Naive thymus-derived CD8-positive, alpha-beta T cell (primary cell): ENCODE results near the gene ORAI3. TPM values are rescaled to one million over a fixed set of nuclear protein-coding genes. Genes with fewer than 3 reads are reported as not detected.

Source experiments
- ATAC-seq, 2 donors: fragments of 150-1000 bp; cut with Tn5 transposase in 1 of 2; sonication (Bioruptor Pico), chemical (Tn5 transposase) in 1 of 2; 1 replicate in 1 of 2; 2 replicates in 1 of 2; pipeline ENCODE4 v1.10.0; 2021; ENCODE audit warnings: mild to moderate bottlenecking in 2 of 2, moderate library complexity in 2 of 2
- POLR2A ChIA-PET: fragments of 350-600 bp; sonication (Branson Sonifier 250); formaldehyde crosslinking; loops from one replicate; lab custom pipeline; 2021; ENCODE audit warnings: antibody characterized with exemption; lab: Charles Lee
- DNase-seq, 10 donors: peaks; one replicate each; pipeline versions ENCODE4 v3.0.0 to v3.0.0-alpha.2; 2020 to 2022
- H3K27ac Mint-ChIP-seq, 10 donors: one replicate each; pipeline ENCODE4 v1.8.0; 2020 to 2022; ENCODE audit warnings: mild to moderate bottlenecking in 10 of 10, mixed read lengths in 10 of 10, moderate library complexity in 4 of 10, inconsistent platforms in 1 of 10
- H3K27me3 Mint-ChIP-seq, 5 donors: one replicate each; pipeline ENCODE4 v1.8.0; 2021 to 2022; ENCODE audit warnings: mixed read lengths in 5 of 5
- H3K36me3 Mint-ChIP-seq, 3 donors: one replicate each; pipeline ENCODE4 v1.8.0; 2020 to 2022; ENCODE audit warnings: mixed read lengths in 3 of 3, mild to moderate bottlenecking in 2 of 3, inconsistent platforms in 1 of 3
- H3K4me1 Mint-ChIP-seq, 4 donors: one replicate each; pipeline ENCODE4 v1.8.0; 2021 to 2022; ENCODE audit warnings: mixed read lengths in 4 of 4
- H3K4me3 Mint-ChIP-seq, 10 donors: one replicate each; pipeline ENCODE4 v1.8.0; 2020 to 2022; ENCODE audit warnings: mild to moderate bottlenecking in 10 of 10, mixed read lengths in 10 of 10, moderate library complexity in 6 of 10, inconsistent platforms in 1 of 10
- H3K9me3 Mint-ChIP-seq, 9 donors: one replicate each; pipeline ENCODE4 v1.8.0; 2020 to 2022; ENCODE audit warnings: mixed read lengths in 9 of 9, mild to moderate bottlenecking in 3 of 9, inconsistent platforms in 1 of 9, moderate library complexity in 1 of 9
- polyA plus RNA-seq, 3 donors: library from polyadenylated mRNA; unstranded; fragments of 300-500 nt; fragmentation: Illumina TruSeq; gene quantifications; one replicate each; pipeline ENCODE4 v1.2.3, GENCODE V29; 2021
- total RNA-seq, 8 experiments: library from RNA in 2 of 8; stranded (reverse) in 2 of 8; gene quantifications; one replicate each; pipeline ENCODE4 v1.2.3 and lab custom pipeline; 2021 to 2026

The ORAI3 gene
- total RNA-seq: 10 to 100 TPM; 18.6 to 20.8 TPM
- polyA plus RNA-seq: 10 to 100 TPM; 15.2 to 16.0 (median 15.5) TPM
- total RNA-seq (lab: John Stamatoyannopoulos, UW): 0.98 to 10.7 (median 2.5) reads per million in 6 experiments

DNA sequence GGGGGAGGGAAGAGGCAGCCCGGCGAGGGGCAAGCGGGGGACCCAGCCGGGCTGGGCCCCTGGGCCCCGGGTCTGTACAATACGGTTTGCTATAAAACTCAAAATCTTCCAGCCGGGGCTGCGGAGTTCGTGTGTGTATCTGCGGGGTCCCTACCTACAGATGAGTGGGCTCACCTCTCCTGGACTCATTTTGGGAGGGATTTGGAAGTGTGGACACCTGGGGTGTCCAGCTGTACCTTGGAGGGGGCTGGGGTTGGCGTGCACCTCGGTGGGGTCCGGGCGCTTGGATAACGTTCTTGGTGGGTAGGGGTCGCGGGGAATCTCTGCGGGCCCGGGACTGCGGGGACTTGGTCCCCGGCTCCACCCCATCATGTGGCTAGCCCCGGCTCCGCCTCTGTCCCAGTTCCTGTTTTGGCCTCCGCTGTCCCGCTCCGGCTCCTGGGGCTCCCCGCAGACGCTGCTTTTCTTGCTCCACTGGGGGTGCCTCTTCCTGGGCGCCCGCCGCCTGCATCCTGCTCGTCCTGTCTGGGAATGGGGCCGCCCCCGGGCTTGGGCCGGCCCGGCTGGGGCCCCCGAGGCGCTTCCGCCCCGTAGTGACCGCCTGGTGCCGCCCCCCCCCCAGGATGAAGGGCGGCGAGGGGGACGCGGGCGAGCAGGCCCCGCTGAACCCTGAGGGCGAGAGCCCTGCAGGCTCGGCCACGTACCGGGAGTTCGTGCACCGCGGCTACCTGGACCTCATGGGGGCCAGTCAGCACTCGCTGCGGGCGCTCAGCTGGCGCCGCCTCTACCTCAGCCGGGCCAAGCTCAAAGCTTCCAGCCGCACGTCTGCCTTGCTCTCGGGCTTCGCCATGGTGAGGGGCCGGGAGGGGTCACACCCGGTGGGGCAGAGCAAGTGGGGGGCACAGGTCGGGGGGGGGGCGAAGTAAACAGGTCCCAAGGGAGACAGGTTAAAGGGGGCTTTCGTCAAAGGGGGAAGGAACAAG, at the start of gene ORAI3:
ORAI3 (plus strand) TSS at position 402 of the 983 bp plus-strand sequence; CDS start at position 624, 222 bp downstream.
- Mint-ChIP-seq H3K36me3 (peaks cover 0 to 4% (median 0%) of the 10 kb centered on the region in 3 donors), H3K27ac (peak within 1 kb of the TSS; percentile 73 to 93 (median 86)), H3K4me3 (peak within 1 kb of the TSS; percentile 85 to 96 (median 90)), H3K27me3 (no peaks in the 10 kb centered on the region), H3K4me1 (peaks cover 16 to 29% (median 20%) of the 10 kb centered on the region in 4 donors), H3K9me3 (no peaks in the 10 kb centered on the region)
- POLR2A ChIA-PET: interaction anchor here (0.6 to 2.0 kb wide), 6 partner anchors 9 to 883 kb away, joined by 3 to 8 read pairs (median 4); partner anchors contain the start of genes ARMC5, SETD1A, ZNF646 and ZNF668
- ATAC-seq: peak; percentile 45 to 69
- peak in 4 of 10 donors; percentile 31 to 44 (median 34) for DNase-seq

GRCh38 chr16:30899794-30900193, 49.1 kb upstream of the ORAI3 start:
- no peak overlapping the region for H3K27ac Mint-ChIP-seq
- peaks cover 0 to 2% (median 0%) of the 10 kb centered on the region in 3 donors for H3K36me3 Mint-ChIP-seq
- peaks cover 0 to 4% (median 0%) of the 10 kb centered on the region in 9 donors for H3K9me3 Mint-ChIP-seq
- H3K4me3 Mint-ChIP-seq: no peak overlapping the region
- POLR2A ChIA-PET: interaction anchor here (2.6 to 5.9 kb wide), 2 partner anchors 15 to 24 kb away, joined by 11 to 125 read pairs; no protein-coding TSS in a partner anchor
- ATAC-seq: no peak
- no peak for DNase-seq
- peaks cover 26 to 59% (median 54%) of the 10 kb centered on the region in 4 donors for H3K4me1 Mint-ChIP-seq
- H3K27me3 Mint-ChIP-seq: no peaks in the 10 kb centered on the region

- peaks cover 24 to 53% (median 46%) of the 10 kb centered on the region in 4 donors for H3K4me1 Mint-ChIP-seq
- peak overlapping the region in 5 of 10 donors; percentile 11 to 89 (median 82) for H3K4me3 Mint-ChIP-seq
- peak overlapping the region in 5 of 10 donors; percentile 13 to 82 (median 73) for H3K27ac Mint-ChIP-seq
- POLR2A ChIA-PET: interaction anchor here (0.6 to 5.9 kb wide), 13 partner anchors 8 to 558 kb away, joined by 3 to 125 read pairs (median 5); partner anchors contain the start of genes BCL7C, ZNF646 and ZNF668
- no peaks in the 10 kb centered on the region for H3K27me3 Mint-ChIP-seq
- ATAC-seq: no peak
- H3K36me3 Mint-ChIP-seq: peaks cover 0 to 2% (median 0%) of the 10 kb centered on the region in 3 donors
- no peak for DNase-seq
- H3K9me3 Mint-ChIP-seq: peaks cover 0 to 4% (median 0%) of the 10 kb centered on the region in 9 donors
Measured at GRCh38 chr16:30900588-30900987, 48.3 kb upstream of the ORAI3 start.

DNA sequence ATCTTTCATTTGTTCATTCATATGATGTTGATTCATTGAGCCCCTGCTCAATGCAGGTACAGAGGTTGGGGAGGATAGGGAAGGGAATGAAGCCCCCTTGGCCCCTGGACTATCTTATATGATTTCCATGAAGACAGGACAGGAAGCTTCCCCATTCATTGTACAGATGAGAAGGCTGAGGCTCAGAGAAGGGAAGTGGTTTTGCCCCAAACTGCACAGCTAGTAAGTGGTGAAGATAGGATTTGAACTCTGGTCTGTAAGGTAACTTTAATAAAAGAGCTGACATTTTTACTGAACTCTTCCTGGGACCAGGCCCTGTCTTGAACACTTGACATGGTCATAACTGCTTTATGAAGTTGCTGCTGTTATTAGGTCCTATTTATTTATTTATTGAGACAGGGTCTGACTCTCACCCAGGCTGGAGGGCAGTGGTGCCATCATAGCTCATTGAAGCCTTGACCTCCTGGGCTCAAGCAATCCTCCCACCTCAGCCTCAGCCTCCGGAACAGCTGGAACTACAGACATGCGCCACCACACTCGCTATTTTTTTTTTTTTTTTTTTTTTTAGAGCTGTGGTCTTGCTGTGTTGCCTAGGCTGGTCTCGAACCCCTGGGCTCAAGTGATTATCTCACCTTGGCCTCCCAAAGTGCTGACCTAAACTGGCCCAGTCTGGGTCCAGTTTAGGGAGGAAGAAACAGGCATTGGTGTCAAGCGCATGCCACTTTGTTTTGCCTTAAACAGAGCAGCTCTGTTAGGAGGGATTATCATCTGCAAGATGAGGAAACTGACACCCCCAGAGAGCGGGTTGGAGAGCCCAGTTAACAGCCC, 47.5 kb upstream of the ORAI3 start:
- H3K27me3 Mint-ChIP-seq: no peaks in the 10 kb centered on the region
- H3K4me3 Mint-ChIP-seq: peak overlapping the region; percentile 68 to 89 (median 77)
- DNase-seq: no peak
- H3K27ac Mint-ChIP-seq: peak overlapping the region in 9 of 10 donors; percentile 74 to 91 (median 86)
- POLR2A ChIA-PET: interaction anchor here (0.5 to 5.9 kb wide), 25 partner anchors 8 to 720 kb away, joined by 3 to 125 read pairs (median 4); partner anchors contain the start of genes BCL7C, FBXL19, ZNF646 and ZNF668
- no peak for ATAC-seq
- H3K4me1 Mint-ChIP-seq: peaks cover 20 to 45% (median 38%) of the 10 kb centered on the region in 4 donors
- H3K9me3 Mint-ChIP-seq: peaks cover 0 to 4% (median 0%) of the 10 kb centered on the region in 9 donors
- peaks cover 0 to 2% (median 0%) of the 10 kb centered on the region in 3 donors for H3K36me3 Mint-ChIP-seq

DNA sequence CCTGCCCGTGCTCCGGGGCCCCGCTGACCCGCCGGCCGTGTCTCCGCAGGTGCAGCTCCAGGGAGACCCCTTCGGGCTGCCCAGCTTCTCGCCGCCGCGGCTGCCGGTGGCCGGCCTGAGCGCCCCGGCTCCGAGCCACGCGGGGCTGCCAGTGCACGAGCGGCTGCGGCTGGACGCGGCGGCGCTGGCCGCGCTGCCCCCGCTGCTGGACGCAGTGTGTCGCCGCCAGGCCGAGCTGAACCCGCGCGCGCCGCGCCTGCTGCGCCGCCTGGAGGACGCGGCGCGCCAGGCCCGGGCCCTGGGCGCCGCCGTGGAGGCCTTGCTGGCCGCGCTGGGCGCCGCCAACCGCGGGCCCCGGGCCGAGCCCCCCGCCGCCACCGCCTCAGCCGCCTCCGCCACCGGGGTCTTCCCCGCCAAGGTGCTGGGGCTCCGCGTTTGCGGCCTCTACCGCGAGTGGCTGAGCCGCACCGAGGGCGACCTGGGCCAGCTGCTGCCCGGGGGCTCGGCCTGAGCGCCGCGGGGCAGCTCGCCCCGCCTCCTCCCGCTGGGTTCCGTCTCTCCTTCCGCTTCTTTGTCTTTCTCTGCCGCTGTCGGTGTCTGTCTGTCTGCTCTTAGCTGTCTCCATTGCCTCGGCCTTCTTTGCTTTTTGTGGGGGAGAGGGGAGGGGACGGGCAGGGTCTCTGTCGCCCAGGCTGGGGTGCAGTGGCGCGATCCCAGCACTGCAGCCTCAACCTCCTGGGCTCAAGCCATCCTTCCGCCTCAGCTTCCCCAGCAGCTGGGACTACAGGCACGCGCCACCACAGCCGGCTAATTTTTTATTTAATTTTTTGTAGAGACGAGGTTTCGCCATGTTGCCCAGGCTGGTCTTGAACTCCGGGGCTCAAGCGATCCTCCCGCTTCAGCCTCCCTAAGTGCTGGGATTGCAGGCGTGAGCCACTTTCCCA, 46.6 kb upstream of the ORAI3 start:
- DNase-seq (peak; percentile 31 to 71 (median 56)), ATAC-seq (peak; percentile 85 to 87)
- peak overlapping the region; percentile 95 to 100 (median 98) for H3K27ac Mint-ChIP-seq
- H3K36me3 Mint-ChIP-seq: peaks cover 0 to 2% (median 0%) of the 10 kb centered on the region in 3 donors
- POLR2A ChIA-PET: interaction anchor here (0.5 to 5.9 kb wide), 25 partner anchors 10 to 1751 kb away, joined by 3 to 125 read pairs (median 4); partner anchors contain the start of genes BCL7C, FBRS, FBXL19 and ZNF646
- H3K27me3 Mint-ChIP-seq: no peaks in the 10 kb centered on the region
- peaks cover 0 to 4% (median 0%) of the 10 kb centered on the region in 9 donors for H3K9me3 Mint-ChIP-seq
- H3K4me1 Mint-ChIP-seq: peaks cover 15 to 39% (median 31%) of the 10 kb centered on the region in 4 donors
- peak overlapping the region; percentile 86 to 99 (median 96) for H3K4me3 Mint-ChIP-seq

GRCh38 chr16:30903002-30903401, 45.9 kb upstream of the ORAI3 start:
- peak in 4 of 10 donors; percentile 32 to 61 (median 36) for DNase-seq
- peaks cover 0 to 4% (median 0%) of the 10 kb centered on the region in 9 donors for H3K9me3 Mint-ChIP-seq
- H3K4me1 Mint-ChIP-seq: peaks cover 20 to 44% (median 35%) of the 10 kb centered on the region in 4 donors
- ATAC-seq: peak; percentile 26 to 43
- H3K4me3 Mint-ChIP-seq: peak overlapping the region; percentile 86 to 99 (median 96)
- peaks cover 0 to 2% (median 0%) of the 10 kb centered on the region in 3 donors for H3K36me3 Mint-ChIP-seq
- H3K27me3 Mint-ChIP-seq: no peaks in the 10 kb centered on the region
- POLR2A ChIA-PET: interaction anchor here (0.6 to 5.9 kb wide), 14 partner anchors 10 to 1752 kb away, joined by 3 to 125 read pairs (median 4); partner anchors contain the start of genes BCL7C, FBRS, FBXL19 and ZNF646
- H3K27ac Mint-ChIP-seq: peak overlapping the region; percentile 95 to 100 (median 98)

DNA sequence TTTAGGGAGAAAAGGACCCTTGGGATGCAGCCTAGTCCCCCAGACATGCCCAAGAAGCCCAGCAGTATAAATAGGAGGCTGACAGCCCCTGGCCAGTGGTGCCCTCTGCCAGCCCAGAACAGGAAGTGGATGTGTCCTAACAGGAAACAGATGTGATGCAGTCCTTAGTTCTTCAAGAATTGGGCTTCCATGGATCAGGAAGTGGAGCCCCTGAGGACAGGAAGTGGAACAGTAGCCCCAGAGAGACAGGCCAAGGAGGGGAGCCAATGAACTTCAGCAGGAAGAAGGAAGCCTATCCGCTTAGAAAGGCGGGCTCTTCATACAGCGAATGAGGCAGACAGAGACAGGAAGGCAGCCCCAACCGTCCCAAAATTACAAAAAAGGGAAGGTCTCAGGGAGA, 45.3 kb upstream of the ORAI3 start:
- H3K27ac Mint-ChIP-seq: peak overlapping the region; percentile 85 to 100 (median 96)
- DNase-seq (no peak), ATAC-seq (no peak)
- POLR2A ChIA-PET: interaction anchor here (1.6 to 5.9 kb wide), 4 partner anchors 10 to 59 kb away, joined by 4 to 125 read pairs (median 24); no protein-coding TSS in a partner anchor
- H3K4me3 Mint-ChIP-seq: peak overlapping the region in 9 of 10 donors; percentile 2 to 98 (median 79)
- H3K9me3 Mint-ChIP-seq: peaks cover 0 to 4% (median 0%) of the 10 kb centered on the region in 9 donors
- H3K36me3 Mint-ChIP-seq: peaks cover 0 to 2% (median 0%) of the 10 kb centered on the region in 3 donors
- no peaks in the 10 kb centered on the region for H3K27me3 Mint-ChIP-seq
- peaks cover 20 to 46% (median 36%) of the 10 kb centered on the region in 4 donors for H3K4me1 Mint-ChIP-seq

- POLR2A ChIA-PET: interaction anchor here (0.5 to 5.9 kb wide), 6 partner anchors 8 to 172 kb away, joined by 3 to 125 read pairs (median 6); partner anchors contain the start of gene CTF1
- ATAC-seq: no peak
- Mint-ChIP-seq H3K36me3 (peaks cover 0 to 2% (median 0%) of the 10 kb centered on the region in 3 donors), H3K4me3 (peak overlapping the region in 3 of 10 donors; percentile 94 to 98 (median 96)), H3K4me1 (peaks cover 21 to 46% (median 36%) of the 10 kb centered on the region in 4 donors), H3K27ac (peak overlapping the region in 9 of 10 donors; percentile 44 to 100 (median 97)), H3K9me3 (peaks cover 0 to 4% (median 0%) of the 10 kb centered on the region in 9 donors), H3K27me3 (no peaks in the 10 kb centered on the region)
- DNase-seq: no peak
Measured at GRCh38 chr16:30904114-30904780, 44.6 kb upstream of the ORAI3 start.

DNA sequence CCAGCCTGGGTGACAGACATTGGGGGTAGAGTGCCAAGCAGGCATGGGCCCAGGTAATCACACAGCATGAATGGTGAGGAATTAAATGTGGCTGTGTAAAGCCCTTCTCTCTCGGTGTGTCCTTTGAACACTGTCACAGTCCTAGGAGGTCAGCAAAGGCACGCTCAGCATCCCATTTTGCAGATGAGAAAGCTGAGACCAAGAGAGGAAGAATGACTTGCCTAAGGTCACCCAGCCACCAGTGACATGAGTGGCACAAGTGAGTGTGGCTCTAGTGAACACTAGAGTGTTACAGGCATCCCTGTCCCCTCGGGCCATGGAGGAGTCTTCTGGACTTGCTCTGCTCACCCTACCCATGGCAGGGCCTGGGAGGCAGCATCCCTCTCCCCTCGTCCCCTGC, 41.8 kb upstream of the ORAI3 start:
- Mint-ChIP-seq H3K27ac (no peak overlapping the region), H3K4me1 (peaks cover 18 to 35% (median 29%) of the 10 kb centered on the region in 4 donors), H3K36me3 (peaks cover 0 to 2% (median 0%) of the 10 kb centered on the region in 3 donors), H3K4me3 (no peak overlapping the region), H3K9me3 (peaks cover 0 to 4% (median 0%) of the 10 kb centered on the region in 9 donors), H3K27me3 (no peaks in the 10 kb centered on the region)
- no peak for DNase-seq
- no peak for ATAC-seq
- POLR2A ChIA-PET: interaction anchor here (1.0 kb wide), 2 partner anchors 14 to 31 kb away, joined by 3 read pairs; partner anchors contain the start of gene BCL7C
